Hematopoietic multipotent progenitor cell treated with erythropoietin and hydrocortisone succinate and interleukin-3 and kit ligand, for 4 days (in vitro differentiated cells): ENCODE measurements around the gene PTPN14.
"Not testable (repeated sequence)": the region's sequence is repeated elsewhere in the genome, so short reads cannot be mapped to it uniquely, and the experiment has no call there.

Experiments used
- DNase-seq: peaks from one replicate; pipeline ENCODE4 v3.0.0-alpha.2; 2015

PTPN14 gene

GRCh38 chr1:214422137-214422671, 129.2 kb downstream of the PTPN14 start:
- no peak for DNase-seq

- DNase-seq = peak; percentile 10
These were observed 130.6 kb downstream of the PTPN14 start for GRCh38 chr1:214420833-214421232.

GRCh38 chr1:214420341-214420740, 131.1 kb downstream of the PTPN14 start:
- DNase-seq = no peak

- peak; percentile 75 for DNase-seq
These were observed 131.8 kb downstream of the PTPN14 start for GRCh38 chr1:214419650-214420049.

GRCh38 chr1:214418391-214418790, 133.0 kb downstream of the PTPN14 start:
- DNase-seq = no peak

- no peak for DNase-seq
These were observed 133.7 kb downstream of the PTPN14 start for GRCh38 chr1:214417545-214418210.

- DNase-seq = no peak
These were observed 134.5 kb downstream of the PTPN14 start for GRCh38 chr1:214416858-214417257.

- no peak for DNase-seq
These were observed 135.0 kb downstream of the PTPN14 start for GRCh38 chr1:214416417-214416816.

GRCh38 chr1:214415131-214415530, 136.3 kb downstream of the PTPN14 start:
- DNase-seq = no peak

GRCh38 chr1:214414691-214415090, 136.7 kb downstream of the PTPN14 start:
- no peak for DNase-seq

- no peak for DNase-seq
These were observed 138.1 kb downstream of the PTPN14 start for GRCh38 chr1:214413315-214413714.

- no peak for DNase-seq
These were observed 146.7 kb downstream of the PTPN14 start for GRCh38 chr1:214404571-214405213.

GRCh38 chr1:214404154-214404553, 147.2 kb downstream of the PTPN14 start:
- DNase-seq = peak; percentile 24

GRCh38 chr1:214403431-214403830, 148.0 kb downstream of the PTPN14 start:
- no peak for DNase-seq

- peak; percentile 18 for DNase-seq
These were observed 148.8 kb downstream of the PTPN14 start for GRCh38 chr1:214402613-214403083.

GRCh38 chr1:214401666-214402065, 149.7 kb downstream of the PTPN14 start:
- no peak for DNase-seq

GRCh38 chr1:214400131-214400530, 151.3 kb downstream of the PTPN14 start:
- no peak for DNase-seq

GRCh38 chr1:214398490-214398889, 152.9 kb downstream of the PTPN14 start:
- no peak for DNase-seq

- DNase-seq = no peak
These were observed 153.9 kb downstream of the PTPN14 start for GRCh38 chr1:214397497-214397896.

GRCh38 chr1:214396330-214396729, 155.1 kb downstream of the PTPN14 start:
- peak; percentile 10 for DNase-seq

GRCh38 chr1:214394569-214394968, 156.8 kb downstream of the PTPN14 start:
- not testable (repeated sequence) for DNase-seq

GRCh38 chr1:214393086-214393485, 158.3 kb downstream of the PTPN14 start:
- DNase-seq = no peak

GRCh38 chr1:214391873-214392645, 159.3 kb downstream of the PTPN14 start:
- no peak for DNase-seq
